ENCODE results near the gene OGFOD2.

OGFOD2 gene

DNA sequence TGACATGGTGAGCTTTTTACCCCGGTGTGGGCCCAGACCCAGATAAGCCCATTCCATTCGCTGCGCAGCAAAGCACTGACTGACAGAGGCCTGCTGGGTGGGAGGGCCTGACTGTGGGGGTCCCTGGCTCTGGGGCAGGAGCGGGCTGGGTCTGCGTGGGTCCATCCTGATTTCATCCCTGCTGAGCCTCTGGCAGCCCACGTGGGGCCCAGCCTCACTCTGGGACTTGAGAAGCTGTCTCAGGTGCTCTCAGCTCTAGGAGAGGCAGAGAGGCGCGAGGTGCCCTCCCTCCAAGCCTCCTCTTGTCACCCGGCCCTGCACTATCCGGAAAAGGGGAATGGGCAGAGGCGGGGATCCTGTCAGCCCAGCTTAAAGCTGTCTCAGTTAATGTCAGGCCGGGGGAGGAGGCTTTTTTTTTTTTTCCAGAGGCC lies 9.7 kb upstream of the OGFOD2 start:
- Histone ChIP-seq H3K27me3 (ENCODE audit: control insufficient read depth in 1 of 2, insufficient read depth in 2 of 2, low read length in 2 of 2) (no peaks in the 10 kb centered on the region), H3K4me3 (ENCODE audit: low read length in 2 of 2) (peak overlapping the region; percentile 80 to 81), H3K4me1 (ENCODE audit: control insufficient read depth, insufficient read depth, low read length) (peaks cover 30% of the 10 kb centered on the region), H3K9ac (ENCODE audit: low read length in 2 of 2) (peak overlapping the region in 1 of 2 donors; percentile 55), H3K27ac (ENCODE audit: low read length) (no peak overlapping the region), H3K9me3 (ENCODE audit: control insufficient read depth in 2 of 2, low read length in 2 of 2) (no peaks in the 10 kb centered on the region), H3K36me3 (ENCODE audit: control insufficient read depth in 2 of 2, insufficient read depth in 2 of 2, low read length in 2 of 2) (no peaks in the 10 kb centered on the region)

DNA sequence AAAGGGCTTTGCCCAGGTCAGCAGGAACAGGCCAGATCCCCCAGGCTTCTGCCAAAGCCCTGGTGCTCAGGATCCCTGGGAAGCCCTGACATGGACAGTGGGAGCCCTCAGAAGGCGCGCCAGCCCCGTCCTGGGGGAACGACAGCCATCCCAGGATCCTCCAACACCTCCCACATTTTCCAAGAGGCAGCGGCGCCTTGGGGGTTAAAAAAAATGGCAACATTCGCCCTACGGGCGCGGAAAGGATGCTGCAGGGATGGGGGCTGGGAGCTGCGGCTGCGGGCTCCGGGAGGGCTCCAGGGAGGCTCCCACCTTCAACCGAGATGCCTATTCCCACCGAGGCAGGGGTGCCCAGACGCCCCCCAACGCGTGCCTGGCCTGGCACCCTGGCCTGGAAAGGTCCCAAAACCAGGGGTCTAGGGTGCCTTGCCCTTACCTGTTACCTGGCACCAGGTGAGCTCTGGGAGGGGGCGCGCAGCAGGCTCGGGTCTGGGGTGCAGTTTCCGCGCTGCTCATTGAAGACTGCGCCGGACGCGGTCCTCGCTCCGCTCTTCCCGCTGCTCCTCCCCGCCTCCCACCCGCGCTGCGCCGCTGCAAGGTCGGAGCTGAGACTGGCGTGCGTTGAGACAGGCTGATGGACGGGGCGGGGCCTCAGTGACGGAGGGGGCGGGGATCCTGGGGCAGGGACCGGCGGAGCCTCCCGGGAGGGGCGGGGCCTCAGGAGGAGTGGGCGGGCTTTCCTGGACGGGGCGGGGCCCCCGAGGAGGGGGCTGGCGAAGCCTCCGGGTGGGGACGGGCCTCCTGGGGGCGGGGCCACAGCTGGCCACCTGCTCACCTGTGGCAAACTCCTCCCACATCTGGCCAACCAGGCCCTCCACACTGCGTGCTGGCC lies 8.9 kb upstream of the OGFOD2 start, which contains the start of gene ABCB9:
Gene ABCB9 (minus strand): TSS at position 613 of the 892 bp plus-strand sequence. CDS start 6,228 bp downstream, outside the sequence.
- peak within 1 kb of the TSS; percentile 55 to 74 for H3K9ac ChIP-seq (ENCODE audit: low read length in 2 of 2)
- peak within 1 kb of the TSS; percentile 80 to 81 for H3K4me3 ChIP-seq (ENCODE audit: low read length in 2 of 2)
- no peaks in the 10 kb centered on the region for H3K27me3 ChIP-seq (ENCODE audit: control insufficient read depth in 1 of 2, insufficient read depth in 2 of 2, low read length in 2 of 2)
- no peaks in the 10 kb centered on the region for H3K36me3 ChIP-seq (ENCODE audit: control insufficient read depth in 2 of 2, insufficient read depth in 2 of 2, low read length in 2 of 2)
- H3K9me3 ChIP-seq (ENCODE audit: control insufficient read depth in 2 of 2, low read length in 2 of 2) = no peaks in the 10 kb centered on the region
- peak within 1 kb of the TSS; percentile 53 for H3K27ac ChIP-seq (ENCODE audit: low read length)
- H3K4me1 ChIP-seq (ENCODE audit: control insufficient read depth, insufficient read depth, low read length) = peaks cover 30% of the 10 kb centered on the region

DNA sequence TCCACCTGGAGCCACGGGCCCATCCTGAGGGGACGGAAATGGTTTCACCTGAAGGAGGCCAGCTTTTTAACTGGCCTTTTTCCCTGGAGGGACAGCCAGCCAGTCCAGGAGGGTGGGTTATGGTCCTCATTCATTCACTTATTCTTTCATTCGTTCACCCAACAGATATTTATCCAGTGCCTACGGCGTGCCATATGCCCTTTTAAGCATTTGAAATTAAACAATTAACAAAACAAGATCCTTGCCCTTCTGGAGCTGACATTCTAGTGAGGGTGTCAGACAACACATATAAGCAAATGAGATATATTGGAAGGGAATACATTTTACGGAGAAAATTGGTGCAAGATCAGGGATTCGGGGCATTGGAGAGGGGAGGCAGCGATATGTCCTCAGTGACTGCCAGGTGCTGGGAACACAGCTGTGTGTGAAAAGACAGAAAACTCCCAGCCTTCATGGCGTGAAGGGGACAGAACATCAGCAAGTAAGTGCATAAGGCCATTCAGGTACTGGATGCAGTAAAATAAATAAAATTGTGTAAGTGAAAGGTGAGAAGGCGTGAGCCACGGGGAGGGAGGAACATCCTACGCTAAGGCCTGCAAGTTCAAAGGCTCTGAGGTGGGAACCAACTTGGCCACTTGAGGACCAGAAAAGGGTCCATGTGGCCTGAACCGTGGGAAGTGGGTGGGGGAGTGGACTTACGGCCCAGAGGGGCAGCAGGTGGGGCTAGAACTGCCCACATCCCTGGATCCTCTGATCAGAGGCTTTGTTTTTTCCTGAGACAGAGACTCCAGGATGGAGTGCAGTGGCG lies 8.1 kb upstream of the OGFOD2 start:
- Histone ChIP-seq H3K9me3 (ENCODE audit: control insufficient read depth in 2 of 2, low read length in 2 of 2) (no peaks in the 10 kb centered on the region), H3K36me3 (ENCODE audit: control insufficient read depth in 2 of 2, insufficient read depth in 2 of 2, low read length in 2 of 2) (no peaks in the 10 kb centered on the region), H3K9ac (ENCODE audit: low read length in 2 of 2) (no peak overlapping the region), H3K27me3 (ENCODE audit: control insufficient read depth in 1 of 2, insufficient read depth in 2 of 2, low read length in 2 of 2) (no peaks in the 10 kb centered on the region), H3K4me3 (ENCODE audit: low read length in 2 of 2) (peak overlapping the region in 1 of 2 donors; percentile 52), H3K4me1 (ENCODE audit: control insufficient read depth, insufficient read depth, low read length) (peaks cover 30% of the 10 kb centered on the region), H3K27ac (ENCODE audit: low read length) (peak overlapping the region; percentile 53)

GRCh38 chr12:122968104-122968503 lies 6.9 kb upstream of the OGFOD2 start:
- Histone ChIP-seq H3K36me3 (ENCODE audit: control insufficient read depth in 2 of 2, insufficient read depth in 2 of 2, low read length in 2 of 2) (no peaks in the 10 kb centered on the region), H3K9me3 (ENCODE audit: control insufficient read depth in 2 of 2, low read length in 2 of 2) (no peaks in the 10 kb centered on the region), H3K4me3 (ENCODE audit: low read length in 2 of 2) (no peak overlapping the region), H3K27ac (ENCODE audit: low read length) (no peak overlapping the region), H3K9ac (ENCODE audit: low read length in 2 of 2) (no peak overlapping the region), H3K27me3 (ENCODE audit: control insufficient read depth in 1 of 2, insufficient read depth in 2 of 2, low read length in 2 of 2) (no peaks in the 10 kb centered on the region), H3K4me1 (ENCODE audit: control insufficient read depth, insufficient read depth, low read length) (peaks cover 29% of the 10 kb centered on the region)

- H3K4me1 ChIP-seq (ENCODE audit: control insufficient read depth, insufficient read depth, low read length) = peaks cover 19% of the 10 kb centered on the region
- no peaks in the 10 kb centered on the region for H3K27me3 ChIP-seq (ENCODE audit: control insufficient read depth in 1 of 2, insufficient read depth in 2 of 2, low read length in 2 of 2)
- H3K4me3 ChIP-seq (ENCODE audit: low read length in 2 of 2) = no peak overlapping the region
- no peaks in the 10 kb centered on the region for H3K9me3 ChIP-seq (ENCODE audit: control insufficient read depth in 2 of 2, low read length in 2 of 2)
- no peak overlapping the region for H3K27ac ChIP-seq (ENCODE audit: low read length)
- H3K9ac ChIP-seq (ENCODE audit: low read length in 2 of 2) = no peak overlapping the region
- no peaks in the 10 kb centered on the region for H3K36me3 ChIP-seq (ENCODE audit: control insufficient read depth in 2 of 2, insufficient read depth in 2 of 2, low read length in 2 of 2)
These were observed 5.4 kb upstream of the OGFOD2 start for GRCh38 chr12:122969676-122970075.

- Histone ChIP-seq H3K36me3 (ENCODE audit: control insufficient read depth in 2 of 2, insufficient read depth in 2 of 2, low read length in 2 of 2) (peaks cover 0 to 9% of the 10 kb centered on the region in 2 donors), H3K27ac (ENCODE audit: low read length) (peak overlapping the region; percentile 97), H3K4me1 (ENCODE audit: control insufficient read depth, insufficient read depth, low read length) (peaks cover 33% of the 10 kb centered on the region), H3K9ac (ENCODE audit: low read length in 2 of 2) (peak overlapping the region; percentile 95 to 96), H3K27me3 (ENCODE audit: control insufficient read depth in 1 of 2, insufficient read depth in 2 of 2, low read length in 2 of 2) (no peaks in the 10 kb centered on the region), H3K4me3 (ENCODE audit: low read length in 2 of 2) (peak overlapping the region; percentile 85 to 98), H3K9me3 (ENCODE audit: control insufficient read depth in 2 of 2, low read length in 2 of 2) (no peaks in the 10 kb centered on the region)
These were observed 661 bp upstream of the OGFOD2 start for GRCh38 chr12:122974274-122974891.

DNA sequence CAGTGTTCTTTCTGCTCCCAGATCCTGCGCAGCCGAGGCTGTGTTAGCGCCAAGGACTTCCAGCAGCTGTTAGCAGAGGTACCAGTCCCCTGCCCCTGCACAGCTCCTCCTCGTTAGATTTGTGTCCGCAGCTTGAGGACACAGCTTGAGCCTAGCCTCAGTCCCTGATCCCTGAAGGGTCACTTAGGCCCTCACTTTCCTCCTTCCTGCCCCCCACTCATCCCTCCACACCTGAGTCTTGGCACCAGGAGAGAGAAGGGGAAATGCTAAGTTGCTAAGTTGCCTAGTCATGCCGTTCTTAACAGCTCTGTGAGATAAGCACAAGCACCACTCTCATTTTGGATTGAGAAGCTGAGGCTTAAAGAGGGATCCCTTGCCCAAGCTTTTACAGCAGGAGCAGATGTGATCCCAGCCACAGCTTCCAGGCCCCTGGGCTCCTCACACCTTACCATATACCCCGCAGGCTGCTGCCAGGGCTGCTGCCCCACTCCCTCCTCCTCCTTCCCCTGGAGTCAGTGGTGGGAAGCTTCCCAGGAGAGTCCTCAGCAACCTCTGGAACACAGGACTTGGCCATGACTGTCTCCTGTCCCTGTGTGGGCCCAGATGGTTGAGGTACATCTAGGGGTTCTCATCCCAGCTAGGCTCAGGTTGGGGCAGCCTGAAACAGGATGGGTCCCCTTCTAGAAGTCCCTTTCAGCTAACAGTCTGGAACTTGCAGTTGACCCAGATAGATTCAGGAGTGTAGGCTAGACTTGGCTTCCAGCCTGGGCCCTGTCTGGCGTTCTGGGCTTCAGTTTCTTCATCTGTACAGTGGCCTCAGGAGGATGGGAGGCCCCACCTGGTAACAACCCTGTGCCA lies 975 bp downstream of the OGFOD2 start:
- Histone ChIP-seq H3K36me3 (ENCODE audit: control insufficient read depth in 2 of 2, insufficient read depth in 2 of 2, low read length in 2 of 2) (peaks cover 0 to 9% of the 10 kb centered on the region in 2 donors), H3K4me3 (ENCODE audit: low read length in 2 of 2) (peak overlapping the region; percentile 85 to 98), H3K9ac (ENCODE audit: low read length in 2 of 2) (peak overlapping the region; percentile 95 to 96), H3K27ac (ENCODE audit: low read length) (peak overlapping the region; percentile 97), H3K4me1 (ENCODE audit: control insufficient read depth, insufficient read depth, low read length) (peaks cover 43% of the 10 kb centered on the region), H3K9me3 (ENCODE audit: control insufficient read depth in 2 of 2, low read length in 2 of 2) (no peaks in the 10 kb centered on the region), H3K27me3 (ENCODE audit: control insufficient read depth in 1 of 2, insufficient read depth in 2 of 2, low read length in 2 of 2) (no peaks in the 10 kb centered on the region)

GRCh38 chr12:122976648-122976975 lies 1.6 kb downstream of the OGFOD2 start:
- Histone ChIP-seq H3K4me1 (ENCODE audit: control insufficient read depth, insufficient read depth, low read length) (peaks cover 49% of the 10 kb centered on the region), H3K27ac (ENCODE audit: low read length) (no peak overlapping the region), H3K9me3 (ENCODE audit: control insufficient read depth in 2 of 2, low read length in 2 of 2) (no peaks in the 10 kb centered on the region), H3K4me3 (ENCODE audit: low read length in 2 of 2) (no peak overlapping the region), H3K36me3 (ENCODE audit: control insufficient read depth in 2 of 2, insufficient read depth in 2 of 2, low read length in 2 of 2) (peaks cover 0 to 9% of the 10 kb centered on the region in 2 donors), H3K9ac (ENCODE audit: low read length in 2 of 2) (peak overlapping the region; percentile 22 to 96), H3K27me3 (ENCODE audit: control insufficient read depth in 1 of 2, insufficient read depth in 2 of 2, low read length in 2 of 2) (no peaks in the 10 kb centered on the region)

DNA sequence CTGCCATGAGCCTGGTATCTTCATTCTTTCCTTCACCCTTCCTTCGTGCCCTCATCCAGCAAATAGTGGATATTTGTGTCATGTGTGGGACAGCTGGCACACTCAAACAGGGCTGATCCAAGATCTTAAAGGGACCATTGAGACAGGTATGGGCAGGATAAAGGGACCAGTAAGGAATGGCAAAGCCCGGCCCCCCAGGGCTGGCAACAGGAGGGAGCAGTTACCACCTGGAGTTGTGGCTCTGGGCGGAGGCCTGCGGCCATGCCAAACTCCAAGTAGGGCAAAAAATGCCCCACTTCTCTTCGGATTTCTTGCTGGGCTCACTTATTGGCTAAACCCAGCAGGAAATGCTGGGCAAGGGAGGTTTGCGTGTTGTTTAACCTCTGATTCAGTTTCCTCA lies 2.1 kb downstream of the OGFOD2 start:
- Histone ChIP-seq H3K9me3 (ENCODE audit: control insufficient read depth in 2 of 2, low read length in 2 of 2) (no peaks in the 10 kb centered on the region), H3K27me3 (ENCODE audit: control insufficient read depth in 1 of 2, insufficient read depth in 2 of 2, low read length in 2 of 2) (no peaks in the 10 kb centered on the region), H3K4me3 (ENCODE audit: low read length in 2 of 2) (peak overlapping the region in 1 of 2 donors; percentile 22), H3K27ac (ENCODE audit: low read length) (no peak overlapping the region), H3K4me1 (ENCODE audit: control insufficient read depth, insufficient read depth, low read length) (peaks cover 54% of the 10 kb centered on the region), H3K9ac (ENCODE audit: low read length in 2 of 2) (no peak overlapping the region), H3K36me3 (ENCODE audit: control insufficient read depth in 2 of 2, insufficient read depth in 2 of 2, low read length in 2 of 2) (peaks cover 0 to 9% of the 10 kb centered on the region in 2 donors)
